Measurements from ENCODE around the gene SLC25A3. TPM values are rescaled to one million over a fixed set of nuclear protein-coding genes. Genes with fewer than 3 reads are reported as not detected.

The SLC25A3 gene
- total RNA-seq (418 TPM), polyA plus RNA-seq (ENCODE audit: insufficient read depth, low read depth, low replicate concordance) (684 TPM)
- long read RNA-seq, donor 1, full-length matches to known transcripts, result 145 of 213 reads
- long read RNA-seq, donor 1, partial matches to known transcripts, result 61 of 213 reads
- long read RNA-seq, donor 1, other reads (novel, unspliced or antisense), result 7 of 213 reads
- long read RNA-seq, donor 2, full-length matches to known transcripts, result 198 of 278 reads
- long read RNA-seq, donor 2, partial matches to known transcripts, result 68 of 278 reads
- long read RNA-seq, donor 2, other reads (novel, unspliced or antisense), result 12 of 278 reads
- long read RNA-seq, donor 3, full-length matches to known transcripts, result 225 of 312 reads
- long read RNA-seq, donor 3, partial matches to known transcripts, result 72 of 312 reads
- long read RNA-seq, donor 3, other reads (novel, unspliced or antisense), result 15 of 312 reads
- long read RNA-seq, donor 4, full-length matches to known transcripts, result 96 of 122 reads
- long read RNA-seq, donor 4, partial matches to known transcripts, result 20 of 122 reads
- long read RNA-seq, donor 4, other reads (novel, unspliced or antisense), result 6 of 122 reads
- long read RNA-seq, donor 5, transcript SLC25A3-217 (8 exons, 1,351 nt), result major isoform, 12 of 24 reads
- long read RNA-seq, donor 5, partial matches to known transcripts, result 8 of 24 reads
- long read RNA-seq, donor 5, other reads (novel, unspliced or antisense), result 0 of 24 reads
- long read RNA-seq, donor 6, full-length matches to known transcripts, result 206 of 361 reads
- long read RNA-seq, donor 6, partial matches to known transcripts, result 132 of 361 reads
- long read RNA-seq, donor 6, other reads (novel, unspliced or antisense), result 23 of 361 reads
- long read RNA-seq, donor 7, full-length matches to known transcripts, result 172 of 193 reads
- long read RNA-seq, donor 7, partial matches to known transcripts, result 12 of 193 reads
- long read RNA-seq, donor 7, other reads (novel, unspliced or antisense), result 9 of 193 reads
- long read RNA-seq, donor 8, full-length matches to known transcripts, result 163 of 248 reads
- long read RNA-seq, donor 8, partial matches to known transcripts, result 73 of 248 reads
- long read RNA-seq, donor 8, other reads (novel, unspliced or antisense), result 12 of 248 reads
- long read RNA-seq, donor 9, full-length matches to known transcripts, result 65 of 85 reads
- long read RNA-seq, donor 9, partial matches to known transcripts, result 20 of 85 reads
- long read RNA-seq, donor 9, other reads (novel, unspliced or antisense), result 0 of 85 reads
- long read RNA-seq, donor 10, full-length matches to known transcripts, result 158 of 219 reads
- long read RNA-seq, donor 10, partial matches to known transcripts, result 51 of 219 reads
- long read RNA-seq, donor 10, other reads (novel, unspliced or antisense), result 10 of 219 reads

DNA sequence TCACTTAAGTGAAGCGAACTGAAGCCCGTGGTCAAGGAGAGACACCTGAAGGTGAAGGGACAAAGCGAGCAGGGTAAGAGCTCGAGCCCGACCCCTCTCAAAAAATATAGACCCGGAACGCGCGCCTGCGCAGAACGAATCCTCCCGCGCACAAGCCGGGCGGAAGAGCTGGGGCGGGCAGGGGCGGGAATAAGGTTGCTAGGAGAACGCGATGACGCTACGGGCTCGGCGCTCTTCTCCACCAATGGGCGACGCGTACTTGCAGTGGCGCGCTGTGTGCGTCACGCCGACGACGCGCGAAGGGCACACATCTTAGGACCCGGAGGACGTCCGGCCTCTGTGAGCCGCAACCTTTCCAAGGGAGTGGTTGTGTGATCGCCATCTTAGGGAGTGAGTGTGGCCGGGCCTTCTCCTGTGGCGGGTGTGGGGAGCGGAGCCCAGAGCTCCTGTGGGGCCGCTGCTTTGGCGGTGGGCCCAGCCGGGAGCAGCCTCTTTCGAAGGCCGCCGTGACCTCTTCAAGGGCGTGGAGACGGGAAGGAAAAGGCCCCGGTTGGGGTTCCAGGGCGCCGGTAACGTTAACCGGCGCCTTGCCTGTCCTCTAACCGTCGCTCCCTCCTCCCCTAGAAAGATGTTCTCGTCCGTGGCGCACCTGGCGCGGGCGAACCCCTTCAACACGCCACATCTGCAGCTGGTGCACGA, at the start of gene SLC25A3:
SLC25A3 (plus strand) TSS at position 336 of the 699 bp plus-strand sequence; CDS start at position 629, 293 bp downstream.
- peaks cover 0 to 4% (median 3%) of the 10 kb centered on the region in 3 donors for H3K4me1 ChIP-seq (ENCODE audit: control insufficient read depth in 2 of 3, insufficient read depth in 2 of 3, low read depth in 1 of 3, low read length in 3 of 3)
- DNase-seq (peak; percentile 97 to 99 (median 99)), FAIRE-seq (peak; percentile 80)
- intact Hi-C loops (cut with DNase I), result loop anchor here (10.0 kb wide), 1 partner anchor 51 kb away; the partner anchor contains the start of genes APAF1 and IKBIP
- peak within 1 kb of the TSS; percentile 97 to 98 for H3K27ac ChIP-seq (ENCODE audit: low read depth in 2 of 2, low read length in 2 of 2)
- peaks cover 0 to 21% (median 7%) of the 10 kb centered on the region in 3 donors for H3K36me3 ChIP-seq (ENCODE audit: control insufficient read depth in 2 of 3, insufficient read depth in 3 of 3, low read length in 3 of 3)
- H3K9me3 ChIP-seq (ENCODE audit: control insufficient read depth in 2 of 3, insufficient read depth in 1 of 3, low read length in 3 of 3), result no peaks in the 10 kb centered on the region
- TF ChIP-seq, protein P1, sequence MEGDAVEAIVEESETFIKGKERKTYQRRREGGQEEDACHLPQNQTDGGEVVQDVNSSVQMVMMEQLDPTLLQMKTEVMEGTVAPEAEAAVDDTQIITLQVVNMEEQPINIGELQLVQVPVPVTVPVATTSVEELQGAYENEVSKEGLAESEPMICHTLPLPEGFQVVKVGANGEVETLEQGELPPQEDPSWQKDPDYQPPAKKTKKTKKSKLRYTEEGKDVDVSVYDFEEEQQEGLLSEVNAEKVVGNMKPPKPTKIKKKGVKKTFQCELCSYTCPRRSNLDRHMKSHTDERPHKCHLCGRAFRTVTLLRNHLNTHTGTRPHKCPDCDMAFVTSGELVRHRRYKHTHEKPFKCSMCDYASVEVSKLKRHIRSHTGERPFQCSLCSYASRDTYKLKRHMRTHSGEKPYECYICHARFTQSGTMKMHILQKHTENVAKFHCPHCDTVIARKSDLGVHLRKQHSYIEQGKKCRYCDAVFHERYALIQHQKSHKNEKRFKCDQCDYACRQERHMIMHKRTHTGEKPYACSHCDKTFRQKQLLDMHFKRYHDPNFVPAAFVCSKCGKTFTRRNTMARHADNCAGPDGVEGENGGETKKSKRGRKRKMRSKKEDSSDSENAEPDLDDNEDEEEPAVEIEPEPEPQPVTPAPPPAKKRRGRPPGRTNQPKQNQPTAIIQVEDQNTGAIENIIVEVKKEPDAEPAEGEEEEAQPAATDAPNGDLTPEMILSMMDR (IDR thresholded peaks at IDR 0.05; ENCODE audit: borderline replicate concordance, extremely low read depth, insufficient read depth), result no peak
- peak within 1 kb of the TSS; percentile 93 to 97 (median 94) for H3K9ac ChIP-seq (ENCODE audit: low read length in 3 of 3)
- peak within 1 kb of the TSS; percentile 87 to 96 (median 92) for H3K4me3 ChIP-seq (ENCODE audit: low read length in 3 of 3)
- no peaks in the 10 kb centered on the region for H3K27me3 ChIP-seq (ENCODE audit: control insufficient read depth, insufficient read depth, low read length)

GRCh38 chr12:98543701-98544100, 49.8 kb upstream of the SLC25A3 start:
- H3K4me1 ChIP-seq (ENCODE audit: control insufficient read depth in 2 of 3, insufficient read depth in 2 of 3, low read depth in 1 of 3, low read length in 3 of 3), result no peaks in the 10 kb centered on the region
- no peak overlapping the region for H3K9ac ChIP-seq (ENCODE audit: low read length in 3 of 3)
- no peaks in the 10 kb centered on the region for H3K9me3 ChIP-seq (ENCODE audit: control insufficient read depth in 2 of 3, insufficient read depth in 1 of 3, low read length in 3 of 3)
- H3K27me3 ChIP-seq (ENCODE audit: control insufficient read depth, insufficient read depth, low read length), result no peaks in the 10 kb centered on the region
- TF ChIP-seq, protein P1 (IDR thresholded peaks at IDR 0.05; ENCODE audit: borderline replicate concordance, extremely low read depth, insufficient read depth), result no peak
- H3K36me3 ChIP-seq (ENCODE audit: control insufficient read depth in 2 of 3, insufficient read depth in 3 of 3, low read length in 3 of 3), result peaks cover 0 to 17% (median 7%) of the 10 kb centered on the region in 3 donors
- intact Hi-C loops (cut with DNase I), result no loop called here
- no peak overlapping the region for H3K27ac ChIP-seq (ENCODE audit: low read depth in 2 of 2, low read length in 2 of 2)
- H3K4me3 ChIP-seq (ENCODE audit: low read length in 3 of 3), result no peak overlapping the region
- no peak for FAIRE-seq
- DNase-seq, result no peak

DNA sequence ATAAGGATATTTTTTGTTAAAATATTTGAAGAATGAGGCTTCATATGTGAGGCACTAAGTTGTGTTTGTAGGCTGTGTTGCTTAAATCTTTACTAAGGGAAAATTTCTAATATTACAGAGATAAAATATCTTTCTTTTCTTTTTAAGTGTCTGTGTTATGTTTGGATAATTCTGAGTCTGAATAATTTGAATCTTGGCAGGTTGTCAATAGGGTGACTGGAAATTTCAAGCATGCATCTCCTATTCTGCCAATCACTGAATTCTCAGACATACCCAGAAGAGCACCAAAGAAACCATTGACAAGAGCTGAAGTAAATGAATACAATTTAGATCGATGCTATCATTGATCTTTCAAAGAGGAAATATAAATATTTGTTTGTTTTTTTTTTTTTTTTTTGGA, 48.7 kb upstream of the SLC25A3 start:
- peaks cover 0 to 17% (median 7%) of the 10 kb centered on the region in 3 donors for H3K36me3 ChIP-seq (ENCODE audit: control insufficient read depth in 2 of 3, insufficient read depth in 3 of 3, low read length in 3 of 3)
- H3K27me3 ChIP-seq (ENCODE audit: control insufficient read depth, insufficient read depth, low read length), result no peaks in the 10 kb centered on the region
- no peak overlapping the region for H3K9ac ChIP-seq (ENCODE audit: low read length in 3 of 3)
- no peaks in the 10 kb centered on the region for H3K4me1 ChIP-seq (ENCODE audit: control insufficient read depth in 2 of 3, insufficient read depth in 2 of 3, low read depth in 1 of 3, low read length in 3 of 3)
- H3K4me3 ChIP-seq (ENCODE audit: low read length in 3 of 3), result no peak overlapping the region
- no peaks in the 10 kb centered on the region for H3K9me3 ChIP-seq (ENCODE audit: control insufficient read depth in 2 of 3, insufficient read depth in 1 of 3, low read length in 3 of 3)
- no peak for DNase-seq
- TF ChIP-seq, protein P1 (IDR thresholded peaks at IDR 0.05; ENCODE audit: borderline replicate concordance, extremely low read depth, insufficient read depth), result no peak
- no peak overlapping the region for H3K27ac ChIP-seq (ENCODE audit: low read depth in 2 of 2, low read length in 2 of 2)
- intact Hi-C loops (cut with DNase I), result no loop called here
- no peak for FAIRE-seq

Measured in kidney (tissue), 22 donors.